IMR-90 (cell line): ENCODE data around the gene TNN. TPM values are rescaled to one million over a fixed set of nuclear protein-coding genes. Genes with fewer than 3 reads are reported as not detected.

Source experiments
- ATAC-seq: fragments of 200-7000 bp; cut with Tn5 transposase; 2 replicates; pipeline ENCODE4 v1.9.1; 2020; ENCODE audit warnings: low read depth, mild to moderate bottlenecking, moderate library complexity
- BruUV-seq: library from RNA; stranded (reverse); fragments of 400-500 nt; replicated peaks from 2 replicates; lab custom pipeline; 2021; lab: Mats Ljungman, UMichigan
- CTCF ChIA-PET: fragments of 300-600 bp; formaldehyde crosslinking; extraction: SDS; loops from one replicate; lab custom pipeline; 2021; ENCODE audit warnings: antibody characterized with exemption; lab: Yijun Ruan, JAX
- POLR2A ChIA-PET: fragments of 300-600 bp; sonication (Branson Sonifier 250); formaldehyde crosslinking; loops from one replicate; lab custom pipeline; 2022; ENCODE audit warnings: antibody characterized with exemption; ENCODE audit not compliant: unreplicated experiment; lab: Charles Lee
- DNase-seq: peaks from one replicate; pipeline ENCODE4 v3.0.0; 2013
- H2AFZ ChIP-seq: replicated peaks from 2 replicates; pipeline ENCODE3; 2013; ENCODE audit warnings: low read length, mild to moderate bottlenecking; ENCODE audit not compliant: poor library complexity
- H2AK5ac ChIP-seq: 2 replicates; pipeline ENCODE4 v1.6.1; 2013; ENCODE audit warnings: low read depth, low read length, inconsistent platforms
- H2AK9ac ChIP-seq: replicated peaks from 2 replicates; pipeline ENCODE3; 2013; ENCODE audit warnings: mild to moderate bottlenecking, low read depth, low read length, moderate library complexity; ENCODE audit not compliant: poor library complexity
- H2BK120ac ChIP-seq: 2 replicates; pipeline ENCODE4 v1.6.1; 2013; ENCODE audit warnings: low read depth, low read length, inconsistent platforms
- H2BK15ac ChIP-seq: 3 replicates; pipeline ENCODE4 v1.6.1; 2013; ENCODE audit warnings: low read depth, low read length, inconsistent platforms
- H2BK20ac ChIP-seq: 2 replicates; pipeline ENCODE4 v1.6.1; 2013; ENCODE audit warnings: low read depth, mild to moderate bottlenecking, inconsistent platforms, low read length, moderate library complexity
- H2BK5ac ChIP-seq: 2 replicates; pipeline ENCODE4 v1.6.1; 2013; ENCODE audit warnings: mild to moderate bottlenecking, low read depth, low read length, inconsistent platforms; ENCODE audit not compliant: poor library complexity, severe bottlenecking
- H3K14ac ChIP-seq: replicated peaks from 2 replicates; pipeline ENCODE4 v1.6.1; 2013; ENCODE audit warnings: low read depth, low read length, inconsistent platforms
- H3K18ac ChIP-seq: 2 replicates; pipeline ENCODE4 v1.6.1; 2013; ENCODE audit warnings: low read depth, low read length, control low read depth
- H3K23ac ChIP-seq: 2 replicates; pipeline ENCODE4 v1.6.1; 2013; ENCODE audit warnings: low read depth, low read length, inconsistent platforms
- H3K27ac ChIP-seq: 2 replicates; pipeline ENCODE4 v1.5.1; 2013; ENCODE audit warnings: mild to moderate bottlenecking, control low read depth, low read length; ENCODE audit not compliant: insufficient read depth
- H3K27me3 ChIP-seq: 2 replicates; pipeline ENCODE4 v1.6.1; 2013; ENCODE audit warnings: low read length; ENCODE audit not compliant: control insufficient read depth, insufficient read depth
- H3K36me3 ChIP-seq: 2 replicates; pipeline ENCODE4 v1.6.1; 2013; ENCODE audit warnings: low read length, mixed read lengths; ENCODE audit not compliant: control insufficient read depth, insufficient read depth
- H3K4ac ChIP-seq: 2 replicates; pipeline ENCODE4 v1.6.1; 2013; ENCODE audit warnings: low read depth, low read length, inconsistent platforms
- H3K4me1 ChIP-seq: 2 replicates; pipeline ENCODE4 v1.6.1; 2013; ENCODE audit warnings: low read length, mixed read lengths; ENCODE audit not compliant: control insufficient read depth, insufficient read depth
- H3K4me2 ChIP-seq: 2 replicates; pipeline ENCODE4 v1.6.1; 2013; ENCODE audit warnings: low read depth, mild to moderate bottlenecking, control low read depth, low read length, moderate library complexity
- H3K4me3 ChIP-seq: 2 replicates; pipeline ENCODE4 v1.5.1; 2013; ENCODE audit warnings: low read depth, mild to moderate bottlenecking, control low read depth, low read length, moderate library complexity; ENCODE audit not compliant: insufficient read depth
- H3K56ac ChIP-seq: 2 replicates; pipeline ENCODE4 v1.6.1; 2013; ENCODE audit warnings: low read length, inconsistent platforms; ENCODE audit not compliant: insufficient read depth; ENCODE audit errors: extremely low read depth
- H3K79me1 ChIP-seq, 2 experiments: 2 replicates each; pipeline ENCODE4 v1.6.1; 2013; ENCODE audit warnings: low read length in 2 of 2, inconsistent platforms in 1 of 2, low read depth in 1 of 2
- H3K9ac ChIP-seq: 2 replicates; pipeline ENCODE4 v1.6.1; 2013; ENCODE audit warnings: low read depth, low read length, control low read depth
- H3K9me1 ChIP-seq: 2 replicates; pipeline ENCODE4 v1.6.1; 2013; ENCODE audit warnings: low read length, inconsistent platforms; ENCODE audit not compliant: insufficient read depth
- H3K9me3 ChIP-seq: 2 replicates; pipeline ENCODE4 v1.6.1; 2013; ENCODE audit warnings: low read length; ENCODE audit not compliant: control insufficient read depth, insufficient read depth
- H4K20me1 ChIP-seq: 2 replicates; pipeline ENCODE4 v1.6.1; 2013; ENCODE audit warnings: low read length, inconsistent platforms; ENCODE audit not compliant: insufficient read depth
- H4K5ac ChIP-seq: 2 replicates; pipeline ENCODE4 v1.6.1; 2013; ENCODE audit warnings: mild to moderate bottlenecking, low read depth, low read length, control low read depth
- H4K8ac ChIP-seq, 2 experiments: 2 replicates each; pipeline ENCODE4 v1.6.1; 2013; ENCODE audit warnings: low read depth in 2 of 2, low read length in 2 of 2, control low read depth in 1 of 2, inconsistent platforms in 1 of 2
- H4K91ac ChIP-seq: 2 replicates; pipeline ENCODE4 v1.6.1; 2013; ENCODE audit warnings: low read depth, low read length, inconsistent platforms; ENCODE audit not compliant: insufficient read depth
- BHLHE40 ChIP-seq: fragments of 150-350 bp; IDR thresholded peaks from 2 replicates; pipeline ENCODE4 v1.6.1; 2016; ENCODE audit warnings: mild to moderate bottlenecking, low read depth, low read length
- CEBPB ChIP-seq: IDR thresholded peaks from 2 replicates; pipeline ENCODE4 v1.6.1; 2012; ENCODE audit warnings: low read depth, low read length, improper control_type of control experiment
- CHD1 ChIP-seq: IDR thresholded peaks from 2 replicates; pipeline ENCODE4 v1.6.1; 2012; ENCODE audit warnings: low read depth, low read length, improper control_type of control experiment
- FOS ChIP-seq: fragments of 150-350 bp; IDR thresholded peaks from 2 replicates; pipeline ENCODE4 v1.6.1; 2016; ENCODE audit warnings: low read depth, low read length
- MAFK ChIP-seq: IDR thresholded peaks from 2 replicates; pipeline ENCODE4 v1.6.1; 2012; ENCODE audit warnings: low read depth, low read length, improper control_type of control experiment
- MAZ ChIP-seq: IDR thresholded peaks from 2 replicates; pipeline ENCODE4 v1.6.1; 2012; ENCODE audit warnings: low read depth, mild to moderate bottlenecking, low read length, improper control_type of control experiment, moderate library complexity, borderline replicate concordance
- MXI1 ChIP-seq: IDR thresholded peaks from 2 replicates; pipeline ENCODE4 v1.6.1; 2012; ENCODE audit warnings: low read depth, mild to moderate bottlenecking, low read length, moderate library complexity, borderline replicate concordance
- NFE2L2 ChIP-seq: fragments of 150-350 bp; IDR thresholded peaks from 2 replicates; pipeline ENCODE4 v1.6.1; 2016; ENCODE audit warnings: low read depth, mild to moderate bottlenecking, low read length
- POLR2A ChIP-seq: IDR thresholded peaks from 2 replicates; pipeline ENCODE4 v1.6.1; 2012; ENCODE audit warnings: mild to moderate bottlenecking, low read depth, low read length
- RAD21 ChIP-seq: IDR thresholded peaks from 2 replicates; pipeline ENCODE4 v1.6.1; 2012; ENCODE audit warnings: low read length, improper control_type of control experiment
- RCOR1 ChIP-seq: IDR thresholded peaks from 2 replicates; pipeline ENCODE4 v1.6.1; 2012; ENCODE audit warnings: mild to moderate bottlenecking, low read length, improper control_type of control experiment; ENCODE audit not compliant: insufficient replicate concordance
- RFX5 ChIP-seq: IDR thresholded peaks from 2 replicates; pipeline ENCODE4 v1.8.0; 2012; ENCODE audit warnings: low read depth, mild to moderate bottlenecking, low read length, moderate library complexity
- SMC3 ChIP-seq: fragments of 150-350 bp; IDR thresholded peaks from 2 replicates; pipeline ENCODE4 v1.6.1; 2016; ENCODE audit warnings: low read depth, mild to moderate bottlenecking, antibody characterized with exemption, low read length, moderate library complexity
- USF2 ChIP-seq: fragments of 150-350 bp; IDR thresholded peaks from 2 replicates; pipeline ENCODE4 v1.6.1; 2017; ENCODE audit warnings: mild to moderate bottlenecking, antibody characterized with exemption, low read length, low read depth
- WGBS, 2 experiments: methylation state at CpG; one replicate each; pipeline versions ENCODE4 v1.1.5 to v1.1.7; 2013; ENCODE audit warnings: missing lambda C conversion rate in 2 of 2; ENCODE audit not compliant: insufficient read length in 1 of 2; ENCODE audit errors: extremely low coverage in 2 of 2; 5-methylcytosine and 5-hydroxymethylcytosine counted together
- dilution Hi-C: fragments of 300-500 bp; cut with HindIII; formaldehyde crosslinking; loops from one replicate; pipeline ENCODE4 v1.14.3; 2018; ENCODE audit warnings: low sequenced_read_pairs; ENCODE audit not compliant: unreplicated experiment
- in situ Hi-C: fragments of 300-500 bp; cut with MboI; formaldehyde crosslinking; loops from 3 replicates; pipeline ENCODE4 v1.14.3; 2019; ENCODE audit warnings: low sequenced_read_pairs, inconsistent platforms, mixed read lengths
- intact Hi-C: fragments of 100-400 bp; cut with micrococcal nuclease; formaldehyde crosslinking; loops from 2 replicates; pipeline ENCODE4 v1.10.0; 2022
- polyA plus RNA-seq, 3 experiments: library from polyadenylated mRNA; depleted of rRNA; stranded (reverse); fragments of >200 nt; gene quantifications; 2 replicates each; pipeline ENCODE4 v1.2.3, GENCODE V29; 2012; ENCODE audit warnings: low replicate concordance in 1 of 3
- total RNA-seq: library from RNA; depleted of rRNA; stranded (reverse); fragments of >200 nt; gene quantifications from 2 replicates; pipeline ENCODE4 v1.2.3, GENCODE V29; 2012
- TF ChIP-seq, protein P1 (sequence below): conservative IDR thresholded peaks from 2 replicates; pipeline ENCODE4 v1.5.1; 2012; ENCODE audit warnings: mild to moderate bottlenecking, low read depth, low read length, improper control_type of control experiment
- TF ChIP-seq, protein P2 (sequence below): fragments of 150-350 bp; IDR thresholded peaks from 2 replicates; pipeline ENCODE4 v1.6.1; 2016; ENCODE audit warnings: low read depth, mild to moderate bottlenecking, low read length, moderate library complexity, borderline replicate concordance

Gene TNN
- total and polyA plus RNA-seq, 2 of the 4 experiments (the other 2 are of a cell fraction) = not detected

- H3K36me3 ChIP-seq = no peaks in the 10 kb centered on the region
- peak overlapping the region; percentile 50 for H3K4me3 ChIP-seq
- H3K14ac ChIP-seq = no peak overlapping the region
- no peak overlapping the region for H3K23ac ChIP-seq
- no peaks in the 10 kb centered on the region for H3K9me3 ChIP-seq
- no peak overlapping the region for H2BK20ac ChIP-seq
- no peaks in the 10 kb centered on the region for H3K9me1 ChIP-seq
- CTCF ChIA-PET = interaction anchor here (1.2 kb wide), 1 partner anchor 46 kb away, joined by 3 read pairs; no protein-coding TSS in a partner anchor
- H3K4me1 ChIP-seq = no peaks in the 10 kb centered on the region
- peak overlapping the region; percentile 43 for H2AK9ac ChIP-seq
- WGBS, 2 experiments = 3% methylated on average over 11 of the region's 17 CpGs; no CpG with 5 or more reads in 1 of the 2 experiments
- intact Hi-C loops = no loop called here
- H3K27me3 ChIP-seq = no peaks in the 10 kb centered on the region; the same call in none of the 2 replicates
- POLR2A ChIA-PET = no interaction called here
- TF ChIP-seq MAFK (no peak), RAD21 (no peak), SMC3 (no peak), CEBPB (no peak), MAZ (no peak), POLR2A (no peak), USF2 (no peak), CHD1 (no peak), NFE2L2 (no peak), RCOR1 (no peak), RFX5 (no peak), FOS (no peak), MXI1 (no peak), BHLHE40 (no peak)
- TF ChIP-seq, protein P1, sequence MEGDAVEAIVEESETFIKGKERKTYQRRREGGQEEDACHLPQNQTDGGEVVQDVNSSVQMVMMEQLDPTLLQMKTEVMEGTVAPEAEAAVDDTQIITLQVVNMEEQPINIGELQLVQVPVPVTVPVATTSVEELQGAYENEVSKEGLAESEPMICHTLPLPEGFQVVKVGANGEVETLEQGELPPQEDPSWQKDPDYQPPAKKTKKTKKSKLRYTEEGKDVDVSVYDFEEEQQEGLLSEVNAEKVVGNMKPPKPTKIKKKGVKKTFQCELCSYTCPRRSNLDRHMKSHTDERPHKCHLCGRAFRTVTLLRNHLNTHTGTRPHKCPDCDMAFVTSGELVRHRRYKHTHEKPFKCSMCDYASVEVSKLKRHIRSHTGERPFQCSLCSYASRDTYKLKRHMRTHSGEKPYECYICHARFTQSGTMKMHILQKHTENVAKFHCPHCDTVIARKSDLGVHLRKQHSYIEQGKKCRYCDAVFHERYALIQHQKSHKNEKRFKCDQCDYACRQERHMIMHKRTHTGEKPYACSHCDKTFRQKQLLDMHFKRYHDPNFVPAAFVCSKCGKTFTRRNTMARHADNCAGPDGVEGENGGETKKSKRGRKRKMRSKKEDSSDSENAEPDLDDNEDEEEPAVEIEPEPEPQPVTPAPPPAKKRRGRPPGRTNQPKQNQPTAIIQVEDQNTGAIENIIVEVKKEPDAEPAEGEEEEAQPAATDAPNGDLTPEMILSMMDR = no peak
- TF ChIP-seq, protein P2, sequence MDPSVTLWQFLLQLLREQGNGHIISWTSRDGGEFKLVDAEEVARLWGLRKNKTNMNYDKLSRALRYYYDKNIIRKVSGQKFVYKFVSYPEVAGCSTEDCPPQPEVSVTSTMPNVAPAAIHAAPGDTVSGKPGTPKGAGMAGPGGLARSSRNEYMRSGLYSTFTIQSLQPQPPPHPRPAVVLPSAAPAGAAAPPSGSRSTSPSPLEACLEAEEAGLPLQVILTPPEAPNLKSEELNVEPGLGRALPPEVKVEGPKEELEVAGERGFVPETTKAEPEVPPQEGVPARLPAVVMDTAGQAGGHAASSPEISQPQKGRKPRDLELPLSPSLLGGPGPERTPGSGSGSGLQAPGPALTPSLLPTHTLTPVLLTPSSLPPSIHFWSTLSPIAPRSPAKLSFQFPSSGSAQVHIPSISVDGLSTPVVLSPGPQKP = no peak
- BruUV-seq = no TSS peak
- H4K8ac ChIP-seq = no peak overlapping the region
- no peak for DNase-seq
- H2BK120ac ChIP-seq = no peak overlapping the region
- no peak overlapping the region for H2BK15ac ChIP-seq
- H4K5ac ChIP-seq = no peak overlapping the region
- no peak overlapping the region for H4K91ac ChIP-seq
- dilution Hi-C loops = no loop called here
- H3K27ac ChIP-seq = no peak overlapping the region
- no peak overlapping the region for H3K4ac ChIP-seq
- H3K18ac ChIP-seq = no peak overlapping the region
- H3K4me2 ChIP-seq = peak overlapping the region; percentile 81
- in situ Hi-C loops = no loop called here
- ATAC-seq = peak; percentile 22; the same call in 1 of the 2 replicates
- H3K56ac ChIP-seq = no peak overlapping the region
- no peak overlapping the region for H2BK5ac ChIP-seq
- H2AFZ ChIP-seq = peak overlapping the region; percentile 86
- H3K9ac ChIP-seq = no peak overlapping the region
- H4K20me1 ChIP-seq = no peaks in the 10 kb centered on the region
- H2AK5ac ChIP-seq = no peak overlapping the region
- H3K79me1 ChIP-seq = no peaks in the 10 kb centered on the region
Observed at GRCh38 chr1:175192111-175192629, 124.5 kb downstream of the TNN start.
